Coronary artery (tissue), 2 donors: ENCODE data around the gene HTRA3.

Experiments used
- DNase-seq: peaks from one replicate; pipeline ENCODE4 v3.0.0-alpha.2; 2017; ENCODE audit warnings: low spot score
- H3K27ac ChIP-seq, 2 donors: fragments of 200-600 bp; sonication (generic); one replicate each; pipeline ENCODE4 v1.5.1; 2016 to 2019
- H3K4me3 ChIP-seq: fragments of 200-600 bp; sonication (generic); 2 replicates; pipeline ENCODE4 v1.5.1; 2016; ENCODE audit warnings: mild to moderate bottlenecking, moderate library complexity
- CTCF ChIP-seq: fragments of 200-600 bp; sonication (generic); IDR thresholded peaks from one replicate; pipeline ENCODE4 v1.5.1; 2019; ENCODE audit warnings: antibody characterized with exemption

Gene HTRA3

DNA sequence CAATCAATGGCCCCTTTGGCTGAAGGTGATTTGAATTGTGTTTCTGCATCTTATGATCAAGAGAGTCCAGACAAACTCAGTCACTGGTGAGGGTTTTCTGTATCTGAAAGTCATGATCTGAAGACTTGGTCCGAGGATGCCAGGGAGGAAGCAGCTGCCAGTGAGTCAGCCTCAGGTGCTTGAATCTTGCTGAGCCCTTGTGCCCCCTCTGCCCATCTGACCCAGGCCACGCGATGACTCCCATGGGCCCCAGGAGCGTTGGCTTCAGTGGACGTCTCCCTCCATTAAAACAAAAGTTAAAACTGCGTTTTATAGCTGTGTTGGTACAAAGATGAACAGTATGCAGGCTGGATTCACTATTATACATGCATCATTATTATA lies 62.0 kb downstream of the HTRA3 start:
- no peak for TF ChIP-seq CTCF
- no peak overlapping the region for H3K4me3 ChIP-seq
- no peak overlapping the region for H3K27ac ChIP-seq
- DNase-seq = peak; percentile 66

DNA sequence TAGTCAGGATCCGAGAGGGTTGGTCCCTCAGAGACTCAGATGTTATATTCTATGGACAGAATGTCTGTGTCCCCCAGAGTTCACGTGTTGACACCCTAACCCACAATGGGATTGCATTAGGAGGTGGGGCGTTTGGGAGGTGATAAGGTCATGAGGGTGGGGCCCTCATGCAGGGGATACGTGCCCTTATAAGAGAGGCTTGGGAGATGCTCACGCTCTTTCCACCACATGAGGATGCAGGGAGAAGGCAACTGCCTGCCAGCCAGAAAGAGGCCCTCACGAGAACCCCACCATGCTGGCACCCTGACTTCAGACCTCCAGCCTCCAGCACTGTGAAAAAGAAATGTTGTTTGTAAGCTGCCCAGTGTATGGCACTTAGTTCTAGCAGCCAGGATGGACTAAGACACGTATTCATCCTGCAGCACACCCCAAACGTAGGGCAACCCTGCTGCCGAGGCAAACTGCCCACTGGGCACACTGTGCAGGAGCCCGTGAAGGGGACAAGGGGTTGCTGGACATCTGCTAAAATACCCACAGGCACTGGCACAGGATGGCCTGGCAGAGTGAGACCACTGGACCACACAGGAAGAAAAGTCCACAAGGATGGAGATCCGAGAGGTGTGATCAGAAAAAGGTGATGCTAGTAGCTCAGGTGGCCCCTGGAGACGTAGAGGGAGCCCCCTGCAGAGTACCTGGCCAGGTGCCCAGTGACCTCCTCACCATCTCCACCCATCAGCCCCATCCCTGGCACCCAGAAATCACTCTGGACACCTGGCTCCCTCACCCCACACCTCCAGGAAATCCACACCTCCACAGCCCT lies 62.7 kb downstream of the HTRA3 start:
- no peak overlapping the region for H3K27ac ChIP-seq
- no peak overlapping the region for H3K4me3 ChIP-seq
- no peak for TF ChIP-seq CTCF
- DNase-seq = peak; percentile 35

GRCh38 chr4:8332891-8333331 lies 63.4 kb downstream of the HTRA3 start:
- TF ChIP-seq CTCF = no peak
- no peak overlapping the region for H3K27ac ChIP-seq
- DNase-seq = peak; percentile 59
- no peak overlapping the region for H3K4me3 ChIP-seq

GRCh38 chr4:8333726-8334460 lies 64.3 kb downstream of the HTRA3 start:
- DNase-seq = no peak
- Histone ChIP-seq H3K27ac (no peak overlapping the region), H3K4me3 (no peak overlapping the region)
- TF ChIP-seq CTCF = no peak

- no peak overlapping the region for H3K4me3 ChIP-seq
- no peak overlapping the region for H3K27ac ChIP-seq
- peak; percentile 58 for DNase-seq
- TF ChIP-seq CTCF = no peak
These were observed 65.4 kb downstream of the HTRA3 start for GRCh38 chr4:8334786-8335460.

GRCh38 chr4:8335848-8336247 lies 66.3 kb downstream of the HTRA3 start:
- Histone ChIP-seq H3K27ac (no peak overlapping the region), H3K4me3 (no peak overlapping the region)
- DNase-seq = no peak
- TF ChIP-seq CTCF = no peak
